ENCODE data around the gene FRG1. TPM values are rescaled to one million over a fixed set of nuclear protein-coding genes. Genes with fewer than 3 reads are reported as not detected.
"Not testable (repeated sequence)": the region's sequence is repeated elsewhere in the genome, so short reads cannot be mapped to it uniquely, and the experiment has no call there.

FRG1 gene
- total RNA-seq, 1 donor from 2014 or later: 24.3 TPM

DNA sequence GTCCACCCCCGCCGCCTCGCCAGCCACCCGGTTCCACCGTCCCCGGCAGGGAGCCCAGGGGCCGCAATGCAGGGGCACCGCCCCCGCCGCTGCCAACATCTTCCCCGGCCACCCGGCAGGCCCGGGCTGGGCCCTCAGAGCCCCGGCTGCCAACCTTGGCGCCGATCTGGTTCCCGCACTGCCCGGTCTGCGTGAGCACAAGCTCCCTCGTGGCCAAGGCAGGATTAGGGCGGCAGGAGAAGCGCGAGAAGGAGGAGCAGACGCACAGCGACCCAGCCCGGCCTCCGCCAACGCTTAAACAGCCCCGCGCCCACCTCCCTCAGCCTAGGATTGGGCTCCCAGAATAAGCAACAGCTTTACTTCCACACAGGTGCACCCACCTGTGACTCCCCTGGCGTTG is 44.0 kb downstream of the FRG1 start:
- not testable (repeated sequence) for DNase-seq (ENCODE audit: low read depth, low spot score)

DNA sequence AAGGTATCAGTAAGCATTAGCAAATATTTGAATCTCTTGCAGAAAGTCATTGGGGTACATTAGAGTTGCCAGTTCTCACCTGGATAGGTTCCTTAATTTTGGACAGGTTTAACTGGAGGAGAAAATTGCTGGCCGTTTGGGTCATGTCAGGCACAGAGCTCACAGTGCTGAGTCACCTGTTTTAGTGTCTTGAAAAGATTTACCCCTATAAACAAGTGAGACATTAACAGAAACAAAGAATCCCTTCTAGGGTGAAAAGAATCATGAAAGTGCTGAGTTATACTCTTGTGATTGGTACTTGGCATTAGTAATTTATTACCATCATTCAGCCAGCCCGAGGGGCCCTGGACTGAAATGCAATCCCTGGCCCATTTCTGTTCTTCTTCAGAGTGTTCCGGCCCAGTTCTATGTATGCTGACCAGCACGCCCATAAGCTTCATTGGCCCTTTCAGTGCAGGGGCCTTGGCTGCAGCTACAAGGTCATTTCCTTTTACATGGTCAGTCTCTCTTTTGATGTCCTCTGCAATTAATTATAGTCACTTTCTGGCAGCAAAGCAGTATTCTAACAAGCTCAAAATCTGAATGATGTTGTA is 45.1 kb downstream of the FRG1 start:
- DNase-seq (ENCODE audit: low read depth, low spot score): not testable (repeated sequence)

DNA sequence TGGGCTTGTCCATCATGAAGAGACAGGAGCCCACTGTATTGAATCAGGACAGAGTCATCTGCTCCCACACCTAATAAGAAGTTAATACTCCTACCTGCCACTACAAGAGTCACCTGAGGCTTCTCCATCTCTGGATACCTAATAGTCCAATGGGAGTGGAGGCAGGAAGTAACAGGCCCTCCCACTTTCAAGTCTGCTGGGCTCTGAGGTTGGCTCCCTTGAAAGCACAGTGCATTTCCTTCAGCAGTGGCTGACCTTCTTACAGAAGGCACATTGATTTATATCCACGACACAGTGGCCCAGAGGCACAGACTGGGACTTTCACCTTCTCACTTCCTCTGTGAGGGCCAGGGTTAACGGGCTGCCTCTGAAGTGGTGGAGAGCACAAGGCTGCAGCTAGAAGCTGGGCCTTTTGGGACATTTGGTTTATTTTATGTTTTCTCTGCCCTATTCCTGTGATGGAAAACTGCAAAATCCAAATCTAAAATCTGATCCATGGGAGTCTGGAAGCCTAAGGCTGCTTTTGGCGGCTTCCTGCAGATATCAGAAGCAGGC is 48.3 kb downstream of the FRG1 start:
- DNase-seq (ENCODE audit: low read depth, low spot score): no peak

DNA sequence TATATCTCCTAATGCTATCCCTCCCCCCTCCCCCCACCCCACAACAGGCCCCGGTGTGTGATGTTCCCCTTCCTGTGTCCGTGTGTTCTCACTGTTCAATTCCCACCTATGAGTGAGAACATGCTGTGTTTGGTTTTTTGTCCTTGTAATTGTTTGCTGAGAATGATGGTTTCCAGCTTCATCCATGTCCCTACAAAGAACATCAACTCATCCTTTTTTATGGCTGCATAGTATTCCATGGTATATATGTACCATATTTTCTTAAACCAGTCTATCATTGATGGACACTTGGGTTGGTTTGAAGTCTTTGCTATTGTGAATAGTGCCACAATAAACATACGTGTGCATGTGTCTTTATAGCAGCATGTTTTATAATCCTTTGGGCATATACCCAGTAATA is 49.3 kb downstream of the FRG1 start:
- not testable (repeated sequence) for DNase-seq (ENCODE audit: low read depth, low spot score)

Other genes with a start within 250 kb of the FRG1 start
- gene FRG2, start 86.4 kb downstream of the FRG1 start, total RNA-seq: not detected in 2 replicates
- not detected in 2 replicates for gene DBET, start 123.6 kb downstream of the FRG1 start, total RNA-seq
- not detected in 2 replicates for gene DUX4, start 232.9 kb downstream of the FRG1 start, total RNA-seq

Measured in pulmonary artery endothelial cell (primary cell).